ENCODE results near the gene CD200. TPM values are rescaled to one million over a fixed set of nuclear protein-coding genes. Genes with fewer than 3 reads are reported as not detected.
A peak's percentile ranks its signal among the peaks of the same experiment; 100 is the strongest.

Gene CD200
- total and polyA plus RNA-seq, 10 of the 15 experiments (the other 5 are each of a cell fraction or from before 2014, with no cell fraction given), result 21.2 to 84.3 (median 33.2) TPM

- TF ChIP-seq DPF2 (IDR thresholded peaks at IDR 0.05) (no peak), MEF2B (IDR thresholded peaks at IDR 0.05; ENCODE audit: partially characterized antibody, poor library complexity, severe bottlenecking) (no peak), MTA2 (IDR thresholded peaks at IDR 0.05; ENCODE audit: low read depth) (no peak), SP1 (IDR thresholded peaks at IDR 0.05; ENCODE audit: low read depth, low read length) (no peak), KAT2A (conservative IDR thresholded peaks at IDR 0.05; ENCODE audit: control insufficient read depth, low read depth, low read length) (no peak), EGR1 (IDR thresholded peaks at IDR 0.05; ENCODE audit: borderline replicate concordance in 1 of 2, low read depth in 2 of 2, low read length in 2 of 2) (no peak), NRF1 (conservative IDR thresholded peaks at IDR 0.05; ENCODE audit: low read depth, low read length) (no peak)
Measured at GRCh38 chr3:112362221-112362620, 29.3 kb downstream of the CD200 start (continued).

- peak overlapping the region; percentile 26; the same call in 1 of the 2 replicates for H3K4me3 ChIP-seq
- TF ChIP-seq E4F1 (IDR thresholded peaks at IDR 0.05; ENCODE audit: borderline replicate concordance, partially characterized antibody) (no peak), USF1 (IDR thresholded peaks at IDR 0.05; ENCODE audit: borderline replicate concordance, extremely low read length, insufficient read depth, low read depth, low read length) (no peak), SKIL (IDR thresholded peaks at IDR 0.05; ENCODE audit: low read depth, poor library complexity, severe bottlenecking) (no peak), PAX8 (IDR thresholded peaks at IDR 0.05) (no peak), HDAC2 (IDR thresholded peaks at IDR 0.05) (no peak), YBX1 (IDR thresholded peaks at IDR 0.05) (no peak), KDM1A (IDR thresholded peaks at IDR 0.05; ENCODE audit: borderline replicate concordance) (no peak), SP1 (IDR thresholded peaks at IDR 0.05; ENCODE audit: low read depth, low read length) (no peak), NKRF (conservative IDR thresholded peaks at IDR 0.05) (no peak)
Measured at GRCh38 chr3:112364291-112364690, 31.3 kb downstream of the CD200 start.

More at GRCh38 chr3:112364291-112364690, 31.3 kb downstream of the CD200 start:
- WGBS (ENCODE audit: insufficient coverage, insufficient replicate concordance, low lambda C conversion rate, missing lambda C conversion rate), result 0% methylated on average over 1 of the region's 1 CpG
- H2AFZ ChIP-seq (ENCODE audit: control insufficient read depth, low read depth, low read length), result peak overlapping the region; percentile 35
- intact Hi-C loops (cut with micrococcal nuclease; ENCODE audit: unreplicated experiment) (loop anchor here (2.0 kb wide), 1 partner anchor 43 kb away; no protein-coding TSS in a partner anchor), in situ Hi-C loops (cut with MboI) (no loop called here)
- FAIRE-seq, result no peak
- peak overlapping the region; percentile 43 for H3K9ac ChIP-seq (ENCODE audit: control insufficient read depth, insufficient read depth, low read length)
- RAD21 ChIA-PET (ENCODE audit: unreplicated experiment), result interaction anchor here (0.9 to 4.9 kb wide), 19 partner anchors 13 to 253 kb away, joined by 3 to 43 read pairs (median 6); partner anchors contain the start of genes CD200, GCSAM and SLC9C1
- SMC1A ChIA-PET (ENCODE audit: uncharacterized antibody, unreplicated experiment), result interaction anchor here (0.6 to 6.7 kb wide), 21 partner anchors 11 to 406 kb away, joined by 3 to 99 read pairs (median 5); partner anchors contain the start of genes CD200 and SLC9C1
- CTCF ChIA-PET, result interaction anchor here (1.2 to 2.8 kb wide), 10 partner anchors 12 to 253 kb away, joined by 3 to 10 read pairs (median 5); no protein-coding TSS in a partner anchor
- no TSS peak for BruUV-seq (replicated peaks)
- H4K20me1 ChIP-seq (ENCODE audit: control insufficient read depth, insufficient read depth), result no peaks in the 10 kb centered on the region
- H3K27me3 ChIP-seq (replicated peaks in 1 of 2; ENCODE audit: control insufficient read depth in 2 of 2, insufficient read depth in 2 of 2, low read length in 1 of 2), result no peaks in the 10 kb centered on the region
- peak; percentile 79 for ATAC-seq
- POLR2A ChIA-PET, result interaction anchor here (0.9 to 4.2 kb wide), 8 partner anchors 10 to 41 kb away, joined by 3 to 29 read pairs (median 5); partner anchors contain the start of gene CD200
- peak overlapping the region; percentile 50 for H3K4me2 ChIP-seq (ENCODE audit: control insufficient read depth, insufficient read depth)
- peaks cover 0 to 15% of the 10 kb centered on the region in 2 experiments; a peak in 2 of 4 replicates for H3K36me3 ChIP-seq (ENCODE audit: control insufficient read depth in 2 of 2, insufficient read depth in 2 of 2, low read length in 1 of 2)
- H3K9me3 ChIP-seq (replicated peaks; ENCODE audit: control insufficient read depth, insufficient read depth, low read length), result no peaks in the 10 kb centered on the region
- peak overlapping the region; percentile 84 for H3K27ac ChIP-seq (ENCODE audit: control insufficient read depth, insufficient read depth)
- no peaks in the 10 kb centered on the region for H3K79me2 ChIP-seq (ENCODE audit: control insufficient read depth, insufficient read depth, low read length)
- H3K4me1 ChIP-seq (ENCODE audit: control insufficient read depth, insufficient read depth, low read length), result peaks cover 29% of the 10 kb centered on the region
- no peak for DNase-seq (ENCODE audit: low read depth, low spot score)

Measured in GM12878 (cell line).